SH-SY5Y (cell line): Measurements from ENCODE around the gene AADAT.

ENCODE experiments used
- GATA2 ChIP-seq: IDR thresholded peaks from 2 replicates; pipeline ENCODE4 v1.6.1; 2011; ENCODE audit warnings: mild to moderate bottlenecking, low read depth, low read length
- GATA3 ChIP-seq: IDR thresholded peaks from 2 replicates; pipeline ENCODE4 v1.6.1; 2011; ENCODE audit warnings: low read depth, mild to moderate bottlenecking, low read length, moderate library complexity

Gene AADAT

DNA sequence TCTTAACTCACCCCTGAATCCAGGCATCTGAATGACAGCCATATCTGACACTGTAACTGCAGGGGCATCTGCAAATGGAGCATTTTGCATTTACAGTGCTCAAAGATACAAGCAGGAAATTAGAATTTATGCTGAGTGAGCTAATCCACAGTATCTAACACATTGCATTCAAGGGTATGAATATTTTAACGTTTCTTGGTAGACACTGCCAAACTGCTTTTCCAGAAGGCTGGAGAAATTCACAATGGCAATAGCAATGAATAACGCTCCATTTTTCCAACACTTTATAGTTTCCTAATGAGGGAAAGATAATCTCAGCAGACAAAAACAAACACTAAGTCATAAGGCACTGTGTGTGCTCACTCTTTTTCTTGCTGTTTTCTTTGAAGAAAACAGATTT is 30.9 kb downstream of the AADAT start:
- no peak for TF ChIP-seq GATA3
- no peak for TF ChIP-seq GATA2

DNA sequence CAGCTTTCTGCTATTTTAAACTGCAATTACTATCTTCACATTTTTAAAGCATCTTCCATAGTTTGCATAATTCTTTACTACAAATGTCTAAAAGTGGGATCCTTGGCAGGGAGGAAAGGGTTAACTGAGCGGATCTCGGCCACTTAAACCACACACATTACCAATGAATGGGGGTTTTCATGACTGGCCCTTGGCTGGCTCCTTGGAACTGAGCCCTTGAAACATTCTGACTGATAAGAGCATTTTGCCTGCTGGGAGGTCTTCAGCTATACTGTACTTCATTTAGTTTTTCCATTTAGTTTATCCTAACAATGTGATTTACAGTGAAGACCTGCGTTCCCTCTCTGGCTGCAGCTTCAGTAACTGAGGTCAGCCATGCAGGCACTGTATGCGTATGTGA is 31.9 kb downstream of the AADAT start:
- TF ChIP-seq GATA3 = no peak
- TF ChIP-seq GATA2 = no peak

DNA sequence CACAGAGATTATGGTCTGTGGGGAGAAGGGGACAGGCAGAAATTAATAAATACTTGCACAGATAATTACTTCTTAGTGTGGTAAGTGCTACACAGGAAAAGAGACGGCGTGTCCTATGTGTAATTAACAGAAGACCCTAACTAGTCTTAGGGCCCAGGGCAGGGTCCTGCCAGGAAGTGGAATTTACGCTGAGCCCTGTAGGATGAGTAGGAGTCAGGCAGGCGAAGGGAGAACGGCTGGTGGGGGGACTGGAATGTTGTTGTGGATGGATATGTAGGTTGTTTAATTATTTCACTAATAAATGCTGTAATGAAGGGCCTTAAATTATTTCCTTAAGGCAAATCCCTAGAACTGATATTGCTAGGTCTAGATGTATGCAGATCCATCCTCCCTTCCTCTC is 36.8 kb downstream of the AADAT start:
- no peak for TF ChIP-seq GATA3
- no peak for TF ChIP-seq GATA2

DNA sequence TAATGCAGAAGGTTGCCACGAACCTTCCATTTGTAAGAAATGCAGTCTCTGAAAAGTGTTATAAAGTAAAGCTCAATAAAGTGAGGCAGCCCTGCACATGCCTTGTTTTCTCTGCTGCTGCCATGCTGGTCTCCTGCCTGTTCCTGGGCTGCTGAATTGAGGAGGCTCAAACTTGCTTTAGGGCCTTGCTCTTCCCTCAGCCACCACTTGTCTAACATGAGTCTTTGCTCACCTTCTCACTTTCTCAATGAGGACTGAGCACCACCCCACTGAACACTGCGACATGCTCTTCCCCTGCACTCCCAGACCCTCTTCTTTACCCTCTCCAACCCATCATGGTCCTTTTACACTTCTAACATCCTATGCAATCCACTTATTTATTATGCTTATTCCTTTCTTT is 38.4 kb downstream of the AADAT start:
- TF ChIP-seq GATA2 (no peak), GATA3 (no peak)

DNA sequence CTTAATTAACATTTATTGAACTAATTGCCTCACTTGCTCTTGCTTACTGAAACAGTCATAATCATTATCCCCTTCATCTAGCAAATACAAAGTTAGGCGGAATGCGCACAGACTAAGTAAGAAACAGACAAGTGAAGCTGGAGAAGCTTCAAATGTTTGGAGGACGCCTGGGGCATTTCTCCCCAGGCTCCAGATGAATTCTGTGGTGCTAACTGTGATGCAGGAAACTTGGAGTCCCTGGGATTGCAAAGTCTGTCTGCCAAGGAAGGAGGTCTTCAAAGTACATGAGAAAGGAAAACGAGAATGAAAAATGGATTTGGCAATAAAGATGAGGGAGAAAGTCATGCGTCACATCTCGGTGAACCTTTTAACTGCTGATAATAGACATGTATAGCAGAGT is 40.0 kb downstream of the AADAT start:
- TF ChIP-seq GATA3 (no peak), GATA2 (no peak)

DNA sequence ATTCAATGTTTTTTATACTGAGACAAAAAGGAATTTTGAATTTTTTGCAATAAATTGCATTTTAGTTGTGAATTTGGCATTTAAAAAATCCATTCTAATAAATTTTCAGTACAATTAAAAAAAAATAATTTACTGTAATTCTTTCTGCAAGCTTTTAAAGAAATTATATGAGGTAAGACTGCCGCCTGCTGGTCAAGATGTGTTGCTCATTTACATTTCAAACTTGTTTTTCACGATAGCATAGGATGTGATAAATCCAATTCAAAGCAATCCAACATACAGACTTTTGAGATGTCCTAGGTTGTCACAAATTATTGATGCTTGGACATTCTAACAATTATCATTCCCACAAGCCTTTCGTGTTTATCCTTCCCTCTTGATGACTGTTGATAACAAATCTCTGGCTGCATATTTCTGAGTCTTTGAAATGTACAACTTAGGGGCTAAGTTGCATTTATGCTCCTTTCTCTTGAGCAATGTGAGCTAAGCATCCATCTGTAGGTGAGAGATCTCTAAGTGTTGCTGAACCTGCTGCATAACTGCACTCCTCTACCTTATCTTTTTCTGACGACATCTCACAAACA is 41.9 kb downstream of the AADAT start:
- TF ChIP-seq GATA2 (no peak), GATA3 (no peak)

DNA sequence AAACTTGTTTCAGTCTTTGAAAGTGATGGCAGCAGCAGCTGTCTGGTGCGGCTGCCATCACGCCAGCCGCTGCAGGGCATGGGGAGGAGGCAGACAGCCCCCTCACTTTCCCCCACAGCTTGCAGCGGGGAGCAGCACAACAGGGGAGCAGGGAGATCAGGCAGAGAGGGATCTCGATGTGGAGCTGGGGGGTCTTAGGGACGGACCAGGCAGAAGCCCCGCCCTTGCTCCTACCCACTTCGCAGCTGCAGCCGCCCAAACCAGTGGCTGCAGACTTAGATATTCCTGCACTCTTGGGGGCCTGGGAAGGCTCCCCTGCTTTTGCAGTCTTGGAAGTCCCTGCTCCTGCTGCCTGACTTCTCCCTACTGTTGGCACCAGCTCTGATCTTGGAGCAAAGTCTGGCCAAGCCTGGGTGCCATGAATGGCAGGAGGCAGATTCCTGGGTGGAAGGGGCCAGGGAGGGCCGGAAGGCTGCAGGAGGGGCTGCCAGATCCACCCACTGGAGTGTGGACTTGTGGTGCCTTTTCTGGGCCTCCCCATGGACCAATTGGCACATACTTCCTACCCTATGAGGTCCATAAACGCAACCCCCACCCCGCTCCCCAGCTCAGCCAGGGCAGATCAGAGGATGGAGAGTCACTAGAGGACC is 49.6 kb downstream of the AADAT start:
- TF ChIP-seq GATA3 (no peak), GATA2 (no peak)

DNA sequence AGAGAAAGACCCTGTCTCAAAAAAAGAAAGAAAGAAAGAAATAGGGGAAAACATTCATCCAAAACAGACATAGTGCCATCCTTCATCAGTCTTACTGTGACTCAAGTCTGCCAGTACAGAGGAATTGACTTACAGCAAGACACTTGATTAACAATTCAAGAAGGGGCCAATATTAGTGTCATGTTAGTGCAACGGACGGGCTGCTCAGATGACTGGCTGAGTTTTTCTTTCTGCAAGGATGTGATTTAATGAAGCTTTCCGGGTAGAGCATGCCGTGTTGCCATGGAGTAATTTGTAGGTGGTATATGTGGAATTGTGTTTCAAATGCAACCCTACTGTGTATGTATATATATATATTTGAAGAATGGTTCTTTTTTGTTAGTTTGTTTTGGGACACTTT is 51.0 kb downstream of the AADAT start:
- TF ChIP-seq GATA2 (no peak), GATA3 (no peak)

DNA sequence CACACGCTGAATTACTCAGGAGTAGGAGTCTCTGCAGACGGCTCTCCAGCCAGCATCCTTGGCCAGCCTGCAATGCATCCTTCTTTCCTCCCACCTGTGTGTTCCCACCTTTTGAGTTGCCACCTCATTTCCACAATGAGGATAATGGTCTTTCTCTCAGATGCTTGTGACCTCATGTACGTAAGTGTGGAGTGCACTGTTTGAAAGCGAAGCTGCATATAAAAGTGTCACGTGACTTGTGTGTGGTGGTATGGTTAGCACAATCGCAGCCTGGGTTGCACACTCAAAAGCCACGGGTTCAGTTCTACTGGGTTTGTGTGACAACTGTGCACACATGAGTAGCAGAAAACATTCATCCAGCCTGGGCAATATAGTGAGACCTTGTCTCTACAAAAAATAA is 51.5 kb downstream of the AADAT start:
- TF ChIP-seq GATA3 (no peak), GATA2 (no peak)

DNA sequence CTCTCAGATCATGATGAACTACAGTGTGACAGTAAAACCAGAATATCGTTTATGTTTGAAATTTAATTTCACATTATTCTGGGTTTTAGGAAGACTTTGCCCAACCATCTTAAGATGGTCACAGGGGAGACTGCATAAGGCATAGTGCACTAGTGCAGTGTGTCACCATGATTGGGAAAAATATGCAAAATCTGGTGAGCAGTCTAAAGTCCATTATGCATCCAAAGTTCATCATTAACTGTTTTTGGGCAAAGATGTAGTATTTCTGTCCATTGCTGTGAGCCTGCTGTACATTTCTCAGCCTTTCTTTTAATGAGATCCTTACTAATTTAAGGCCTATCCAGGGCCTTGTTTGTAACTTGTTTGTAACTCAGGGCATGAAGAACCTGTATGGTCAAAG is 52.3 kb downstream of the AADAT start:
- no peak for TF ChIP-seq GATA2

DNA sequence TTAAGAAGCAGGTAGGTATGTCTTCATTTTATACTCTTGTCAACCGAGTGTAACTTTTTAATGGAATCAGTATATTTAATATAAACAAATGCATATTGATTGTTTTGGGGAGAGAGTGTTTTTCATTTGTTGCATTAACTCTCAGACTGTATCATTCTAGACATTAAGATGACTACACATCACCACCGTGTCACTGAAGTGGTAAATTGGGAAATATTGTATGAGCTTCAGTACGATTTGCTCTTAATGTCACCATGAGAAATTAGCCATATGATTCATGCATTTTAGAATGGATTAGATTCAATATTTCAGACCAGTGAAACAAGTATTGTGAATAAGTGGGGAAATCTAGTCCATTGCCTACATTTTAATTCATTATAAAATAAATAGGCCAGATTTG is 53.9 kb downstream of the AADAT start:
- TF ChIP-seq GATA2 (no peak), GATA3 (no peak)

DNA sequence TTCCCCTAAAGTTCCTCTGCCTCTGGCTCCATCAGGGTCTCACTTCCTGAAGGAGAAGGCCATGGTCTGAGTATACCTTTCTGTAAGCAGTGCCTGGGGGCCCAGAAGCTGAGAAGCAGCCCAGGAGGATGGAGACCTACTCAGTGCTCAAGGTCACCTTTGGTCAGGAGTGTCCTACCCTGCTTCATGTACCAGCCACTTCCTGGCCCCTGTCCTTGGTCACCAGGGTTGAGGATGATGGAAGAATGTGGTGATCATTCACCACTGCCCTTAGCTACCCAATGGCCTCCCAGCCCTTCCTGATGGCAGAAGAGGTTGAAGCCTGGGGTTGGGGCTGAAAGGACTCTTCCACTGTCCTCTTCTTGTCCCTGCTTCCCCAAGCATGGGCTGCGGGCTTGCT is 54.5 kb downstream of the AADAT start:
- no peak for TF ChIP-seq GATA2
- no peak for TF ChIP-seq GATA3

DNA sequence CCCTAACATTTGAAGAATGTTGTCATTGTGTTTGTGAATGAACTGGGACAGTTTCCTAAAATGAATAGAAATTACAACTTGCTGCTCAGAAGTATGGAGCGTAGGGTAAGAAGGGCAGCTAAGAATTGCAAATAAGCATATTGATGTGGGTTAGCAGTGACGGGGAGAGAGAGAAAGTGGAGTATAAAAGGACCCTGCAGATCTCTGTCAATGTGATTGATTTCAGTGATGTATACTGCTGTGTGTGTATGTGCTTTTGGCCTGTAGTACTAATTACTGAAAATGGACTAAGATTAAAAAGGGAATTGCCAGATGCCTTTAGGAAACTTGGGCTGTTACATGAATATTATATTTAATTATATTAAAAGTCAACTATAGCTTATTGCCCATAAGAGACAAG is 55.8 kb downstream of the AADAT start:
- TF ChIP-seq GATA2 (no peak), GATA3 (no peak)

DNA sequence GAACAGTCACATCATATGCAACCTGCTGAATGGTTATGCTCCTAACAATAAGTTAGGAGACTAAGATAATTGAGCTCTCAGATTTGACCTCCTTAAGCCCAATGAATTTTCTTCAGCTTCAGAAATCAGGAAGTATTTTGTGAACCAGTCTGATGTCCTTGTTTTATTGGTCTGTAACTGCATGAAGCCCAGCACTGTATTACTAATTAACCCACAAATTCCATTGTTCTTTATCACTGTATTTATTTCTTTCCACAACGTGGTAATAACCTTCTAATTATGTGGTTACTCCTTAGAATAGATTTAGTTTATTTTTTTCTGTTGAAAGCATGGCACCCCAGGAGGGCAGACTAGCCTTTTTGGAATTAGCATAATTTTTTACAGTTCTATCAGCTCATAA is 59.6 kb downstream of the AADAT start:
- no peak for TF ChIP-seq GATA2
- TF ChIP-seq GATA3 = no peak

DNA sequence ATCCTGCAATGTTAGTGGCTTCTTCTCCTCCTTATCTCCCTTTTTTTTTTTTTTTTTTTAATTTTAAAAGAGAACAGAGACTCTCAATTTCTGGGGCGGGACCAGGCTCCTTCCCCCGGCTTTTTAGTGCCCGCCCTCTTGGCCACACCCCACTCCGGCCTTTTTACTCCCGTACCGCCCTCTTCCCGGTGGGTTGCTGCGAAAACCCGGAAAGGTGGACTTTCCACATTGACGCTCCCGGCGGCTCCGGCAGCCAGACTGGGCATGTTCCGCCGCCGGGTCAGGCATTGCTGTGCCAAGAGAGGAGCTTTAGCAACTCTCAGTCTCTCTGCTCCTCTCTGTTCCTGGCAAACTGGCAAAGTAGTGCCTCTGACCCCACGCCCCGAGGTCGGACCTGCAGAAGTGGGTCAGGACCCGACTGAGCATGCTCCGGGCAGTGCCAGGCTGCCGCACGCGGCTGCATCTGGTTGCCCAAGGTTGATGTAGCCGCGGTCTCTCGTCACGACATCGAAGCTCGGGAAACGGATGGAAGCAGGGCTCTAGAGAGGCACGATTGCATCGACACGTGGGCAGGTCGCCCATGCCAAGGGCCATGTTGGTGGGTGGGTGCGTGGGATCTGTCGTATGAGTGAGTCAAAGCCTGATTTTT is 62.5 kb downstream of the AADAT start:
- TF ChIP-seq GATA3 (no peak), GATA2 (peak; percentile 38; the same call in 1 of the 2 replicates)
